IPS-18c (cell line): ENCODE results near the gene GGTA1.
"Not testable (repeated sequence)": the region's sequence is repeated elsewhere in the genome, so short reads cannot be mapped to it uniquely, and the experiment has no call there.

Experiments used
- H3K4me3 ChIP-seq: 2 replicates; pipeline ENCODE4 v1.7.0; 2013; ENCODE audit warnings: low read depth, mild to moderate bottlenecking, low read length, moderate library complexity; ENCODE audit not compliant: insufficient read depth
- H3K9me3 ChIP-seq: one replicate; pipeline ENCODE4 v1.6.1; 2013; ENCODE audit warnings: mild to moderate bottlenecking, low read length, moderate library complexity; ENCODE audit not compliant: control insufficient read depth, insufficient read depth

Gene GGTA1

GRCh38 chr9:121476156-121476555, 23.5 kb downstream of the GGTA1 start:
- H3K9me3 ChIP-seq, result no peaks in the 10 kb centered on the region
- no peak overlapping the region for H3K4me3 ChIP-seq

GRCh38 chr9:121474231-121474947, 25.3 kb downstream of the GGTA1 start:
- Histone ChIP-seq H3K4me3 (no peak overlapping the region), H3K9me3 (no peaks in the 10 kb centered on the region)

GRCh38 chr9:121473229-121473628, 26.4 kb downstream of the GGTA1 start:
- no peak overlapping the region for H3K4me3 ChIP-seq

GRCh38 chr9:121472446-121472845, 27.2 kb downstream of the GGTA1 start:
- H3K9me3 ChIP-seq, result no peaks in the 10 kb centered on the region
- no peak overlapping the region for H3K4me3 ChIP-seq

More at GRCh38 chr9:121473229-121473628, 26.4 kb downstream of the GGTA1 start:
- no peaks in the 10 kb centered on the region for H3K9me3 ChIP-seq

GRCh38 chr9:121466142-121466541, 33.5 kb downstream of the GGTA1 start:
- Histone ChIP-seq H3K4me3 (no peak overlapping the region), H3K9me3 (no peaks in the 10 kb centered on the region)

GRCh38 chr9:121464968-121465367, 34.7 kb downstream of the GGTA1 start:
- H3K9me3 ChIP-seq, result no peaks in the 10 kb centered on the region
- H3K4me3 ChIP-seq, result no peak overlapping the region

- no peaks in the 10 kb centered on the region for H3K9me3 ChIP-seq
- H3K4me3 ChIP-seq, result no peak overlapping the region
Observed at GRCh38 chr9:121463026-121463807, 36.4 kb downstream of the GGTA1 start.

GRCh38 chr9:121459513-121459912, 40.1 kb downstream of the GGTA1 start:
- no peaks in the 10 kb centered on the region for H3K9me3 ChIP-seq
- H3K4me3 ChIP-seq, result no peak overlapping the region

GRCh38 chr9:121458449-121458848, 41.2 kb downstream of the GGTA1 start:
- H3K4me3 ChIP-seq, H3K9me3 ChIP-seq: not testable (repeated sequence)

GRCh38 chr9:121455527-121456239, 44.0 kb downstream of the GGTA1 start:
- no peak overlapping the region for H3K4me3 ChIP-seq
- H3K9me3 ChIP-seq, result no peaks in the 10 kb centered on the region

- H3K4me3 ChIP-seq, result no peak overlapping the region
- no peaks in the 10 kb centered on the region for H3K9me3 ChIP-seq
Observed at GRCh38 chr9:121454972-121455371, 44.7 kb downstream of the GGTA1 start.

- no peak overlapping the region for H3K4me3 ChIP-seq
Observed at GRCh38 chr9:121453232-121453892, 46.3 kb downstream of the GGTA1 start.

GRCh38 chr9:121452085-121452484, 47.6 kb downstream of the GGTA1 start:
- Histone ChIP-seq H3K4me3 (no peak overlapping the region), H3K9me3 (no peaks in the 10 kb centered on the region)

More at GRCh38 chr9:121453232-121453892, 46.3 kb downstream of the GGTA1 start:
- H3K9me3 ChIP-seq, result no peaks in the 10 kb centered on the region

GRCh38 chr9:121451586-121451985, 48.1 kb downstream of the GGTA1 start:
- no peak overlapping the region for H3K4me3 ChIP-seq
- H3K9me3 ChIP-seq, result no peaks in the 10 kb centered on the region

GRCh38 chr9:121450241-121450640, 49.4 kb downstream of the GGTA1 start:
- no peak overlapping the region for H3K4me3 ChIP-seq
- H3K9me3 ChIP-seq, result no peaks in the 10 kb centered on the region

- H3K4me3 ChIP-seq, result no peak overlapping the region
- H3K9me3 ChIP-seq, result no peaks in the 10 kb centered on the region
Observed at GRCh38 chr9:121449786-121450185, 49.9 kb downstream of the GGTA1 start.

GRCh38 chr9:121447321-121447834, 52.3 kb downstream of the GGTA1 start:
- Histone ChIP-seq H3K9me3 (no peaks in the 10 kb centered on the region), H3K4me3 (no peak overlapping the region)
